Osteoblast (primary cell): Measurements from ENCODE around the gene CGNL1. TPM values are rescaled to one million over a fixed set of nuclear protein-coding genes. Genes with fewer than 3 reads are reported as not detected.

Source experiments
- DNase-seq: peaks from one replicate; pipeline ENCODE4 v3.0.0; 2011; ENCODE audit warnings: low spot score, mixed read lengths; ENCODE audit not compliant: insufficient read length; ENCODE audit errors: missing footprints
- H2AFZ ChIP-seq: 2 replicates; pipeline ENCODE4 v1.6.0; 2011; ENCODE audit warnings: mild to moderate bottlenecking, low read length
- H3K27ac ChIP-seq: 2 replicates; pipeline ENCODE4 v1.5.1; 2011; ENCODE audit warnings: mild to moderate bottlenecking, low read depth, low read length, moderate library complexity
- H3K27me3 ChIP-seq: 2 replicates; pipeline ENCODE4 v1.6.0; 2012; ENCODE audit warnings: mild to moderate bottlenecking, control low read depth, inconsistent platforms, low read length, moderate library complexity; ENCODE audit not compliant: insufficient read depth
- H3K36me3 ChIP-seq: 2 replicates; pipeline ENCODE4 v1.5.1; 2011; ENCODE audit warnings: mild to moderate bottlenecking, low read length, control low read depth, moderate library complexity; ENCODE audit not compliant: insufficient read depth
- H3K4me1 ChIP-seq: 2 replicates; pipeline ENCODE4 v1.5.1; 2011; ENCODE audit warnings: mild to moderate bottlenecking, low read length, control low read depth, moderate library complexity; ENCODE audit not compliant: insufficient read depth
- H3K4me2 ChIP-seq: 2 replicates; pipeline ENCODE4 v1.6.0; 2011; ENCODE audit warnings: mild to moderate bottlenecking, low read length; ENCODE audit not compliant: insufficient read depth
- H3K4me3 ChIP-seq: fragments of 200-600 bp; sonication (generic); 3 replicates; pipeline ENCODE4 v1.5.1; 2012; ENCODE audit warnings: mild to moderate bottlenecking, low read length, inconsistent platforms; ENCODE audit not compliant: insufficient read depth
- H3K79me2 ChIP-seq: 2 replicates; pipeline ENCODE4 v1.6.0; 2012; ENCODE audit warnings: mild to moderate bottlenecking, low read length, control low read depth, inconsistent platforms; ENCODE audit not compliant: insufficient read depth
- H3K9me3 ChIP-seq: 2 replicates; pipeline ENCODE4 v1.5.1; 2011; ENCODE audit warnings: low read depth, low read length, control low read depth
- H4K20me1 ChIP-seq: 2 replicates; pipeline ENCODE4 v1.6.0; 2012; ENCODE audit warnings: mild to moderate bottlenecking, low read length, control low read depth; ENCODE audit not compliant: insufficient read depth
- CTCF ChIP-seq: IDR thresholded peaks from 2 replicates; pipeline ENCODE4 v1.5.1; 2011; ENCODE audit warnings: mild to moderate bottlenecking, low read depth, low read length, moderate library complexity; ENCODE audit errors: extremely low read depth
- total RNA-seq: library from RNA; depleted of rRNA; stranded (reverse); fragments of >200 nt; gene quantifications from 2 replicates; pipeline ENCODE4 v1.2.3, GENCODE V29; 2012

The CGNL1 gene
- total RNA-seq, 1 donor: 1.1 TPM

- no peak for TF ChIP-seq CTCF
- Histone ChIP-seq H3K27me3 (no peaks in the 10 kb centered on the region), H2AFZ (no peak overlapping the region), H3K36me3 (no peaks in the 10 kb centered on the region), H3K27ac (no peak overlapping the region), H3K4me1 (peaks cover 6% of the 10 kb centered on the region), H3K9me3 (no peaks in the 10 kb centered on the region), H3K4me3 (no peak overlapping the region), H3K79me2 (no peaks in the 10 kb centered on the region), H4K20me1 (no peaks in the 10 kb centered on the region), H3K4me2 (no peak overlapping the region)
- no peak for DNase-seq
Measured at GRCh38 chr15:57442335-57442734, 66.0 kb downstream of the CGNL1 start.

- H3K9me3 ChIP-seq: no peaks in the 10 kb centered on the region
- H3K4me1 ChIP-seq: peaks cover 6% of the 10 kb centered on the region
- H3K27me3 ChIP-seq: no peaks in the 10 kb centered on the region
- DNase-seq: no peak
- no peak overlapping the region for H3K27ac ChIP-seq
- no peak overlapping the region for H3K4me3 ChIP-seq
- no peaks in the 10 kb centered on the region for H3K36me3 ChIP-seq
- no peak overlapping the region for H3K4me2 ChIP-seq
- no peaks in the 10 kb centered on the region for H4K20me1 ChIP-seq
- no peak overlapping the region for H2AFZ ChIP-seq
- no peak for TF ChIP-seq CTCF
- no peaks in the 10 kb centered on the region for H3K79me2 ChIP-seq
Measured at GRCh38 chr15:57443486-57443885, 67.2 kb downstream of the CGNL1 start.

GRCh38 chr15:57444877-57445513 is 68.7 kb downstream of the CGNL1 start:
- H3K4me2 ChIP-seq: no peak overlapping the region
- no peak for TF ChIP-seq CTCF
- peak overlapping the region; percentile 30 for H2AFZ ChIP-seq
- H3K9me3 ChIP-seq: no peaks in the 10 kb centered on the region
- no peaks in the 10 kb centered on the region for H4K20me1 ChIP-seq
- no peak overlapping the region for H3K4me3 ChIP-seq
- H3K27ac ChIP-seq: no peak overlapping the region
- H3K36me3 ChIP-seq: no peaks in the 10 kb centered on the region
- H3K79me2 ChIP-seq: no peaks in the 10 kb centered on the region
- no peak for DNase-seq
- peaks cover 13% of the 10 kb centered on the region for H3K27me3 ChIP-seq
- H3K4me1 ChIP-seq: peaks cover 6% of the 10 kb centered on the region

- H3K4me2 ChIP-seq: no peak overlapping the region
- H4K20me1 ChIP-seq: no peaks in the 10 kb centered on the region
- H2AFZ ChIP-seq: no peak overlapping the region
Measured at GRCh38 chr15:57445872-57446271, 69.6 kb downstream of the CGNL1 start.

More at GRCh38 chr15:57445872-57446271, 69.6 kb downstream of the CGNL1 start:
- no peak for DNase-seq
- H3K27ac ChIP-seq: no peak overlapping the region
- TF ChIP-seq CTCF: no peak
- H3K4me1 ChIP-seq: peaks cover 3% of the 10 kb centered on the region
- H3K27me3 ChIP-seq: peaks cover 13% of the 10 kb centered on the region
- no peaks in the 10 kb centered on the region for H3K36me3 ChIP-seq
- H3K9me3 ChIP-seq: no peaks in the 10 kb centered on the region
- H3K4me3 ChIP-seq: no peak overlapping the region
- no peaks in the 10 kb centered on the region for H3K79me2 ChIP-seq
